Measurements from ENCODE around the gene ERMARD.
"Not testable (repeated sequence)": the region's sequence is repeated elsewhere in the genome, so short reads cannot be mapped to it uniquely, and the experiment has no call there.

Gene ERMARD

GRCh38 chr6:169738204-169738975 lies 13.0 kb upstream of the ERMARD start:
- DNase-seq = no peak

- DNase-seq = no peak
Measured at GRCh38 chr6:169738976-169739529, 12.4 kb upstream of the ERMARD start.

GRCh38 chr6:169741344-169741743 lies 10.1 kb upstream of the ERMARD start:
- DNase-seq = no peak

GRCh38 chr6:169745405-169745804 lies 6.0 kb upstream of the ERMARD start:
- no peak for DNase-seq

- DNase-seq = no peak
Measured at GRCh38 chr6:169746556-169746955, 4.9 kb upstream of the ERMARD start.

GRCh38 chr6:169752074-169752623 lies 727 bp downstream of the ERMARD start:
- DNase-seq = no peak

- DNase-seq = no peak
Measured at GRCh38 chr6:169755162-169755561, 3.7 kb downstream of the ERMARD start.

GRCh38 chr6:169763308-169763707 lies 11.9 kb downstream of the ERMARD start:
- DNase-seq = no peak

- no peak for DNase-seq
Measured at GRCh38 chr6:169763881-169764280, 12.5 kb downstream of the ERMARD start.

GRCh38 chr6:169765789-169766188 lies 14.4 kb downstream of the ERMARD start:
- DNase-seq = not testable (repeated sequence)

- no peak for DNase-seq
Measured at GRCh38 chr6:169766232-169766631, 14.8 kb downstream of the ERMARD start.

- no peak for DNase-seq
Measured at GRCh38 chr6:169766921-169767736, 15.7 kb downstream of the ERMARD start.

GRCh38 chr6:169774347-169774746 lies 22.9 kb downstream of the ERMARD start:
- DNase-seq = no peak

- no peak for DNase-seq
Measured at GRCh38 chr6:169775321-169775720, 23.9 kb downstream of the ERMARD start.

GRCh38 chr6:169776379-169776778 lies 25.0 kb downstream of the ERMARD start:
- no peak for DNase-seq

GRCh38 chr6:169777896-169778295 lies 26.5 kb downstream of the ERMARD start:
- DNase-seq = no peak

GRCh38 chr6:169778646-169779045 lies 27.2 kb downstream of the ERMARD start:
- no peak for DNase-seq

GRCh38 chr6:169779092-169779815 lies 27.8 kb downstream of the ERMARD start:
- DNase-seq = no peak

- no peak for DNase-seq
Measured at GRCh38 chr6:169779896-169780295, 28.5 kb downstream of the ERMARD start.

- DNase-seq = no peak
Measured at GRCh38 chr6:169780571-169781091, 29.2 kb downstream of the ERMARD start.

GRCh38 chr6:169782966-169783365 lies 31.5 kb downstream of the ERMARD start:
- DNase-seq = no peak

GRCh38 chr6:169783401-169783800 lies 32.0 kb downstream of the ERMARD start:
- no peak for DNase-seq

Data from stimulated activated naive CD4-positive, alpha-beta T cell treated with Interleukin-2 at 50 U/mL for 16 hours (primary cell).